HG03175 (cell line): ENCODE results near the gene HBG1.

ENCODE experiments used
- ATAC-seq: cut with Tn5 transposase; IDR thresholded peaks from one replicate; pipeline ENCODE4 v1.9.1; 2021; ENCODE audit warnings: mild to moderate bottlenecking, moderate library complexity; ENCODE audit not compliant: unreplicated experiment

Gene HBG1

DNA sequence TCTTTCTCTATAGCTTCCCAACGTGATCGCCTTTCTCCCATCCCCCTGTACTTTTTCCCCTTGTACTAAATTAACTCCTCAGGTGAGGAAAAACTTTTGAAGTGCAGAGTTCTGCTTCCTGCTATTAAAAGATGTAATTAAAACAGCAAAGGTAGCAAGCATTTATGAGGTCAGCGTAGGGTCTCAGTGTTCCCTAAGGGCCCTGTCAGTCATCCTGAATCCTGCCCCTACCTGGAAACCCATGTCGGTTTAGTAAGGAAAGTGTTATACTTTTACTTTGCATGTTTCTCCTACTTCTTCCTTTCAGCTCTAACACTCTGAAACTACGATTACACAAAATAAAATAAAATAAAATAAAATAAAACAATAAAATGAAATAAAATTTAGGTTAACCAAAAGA lies 21.5 kb downstream of the HBG1 start:
- ATAC-seq, result no peak

DNA sequence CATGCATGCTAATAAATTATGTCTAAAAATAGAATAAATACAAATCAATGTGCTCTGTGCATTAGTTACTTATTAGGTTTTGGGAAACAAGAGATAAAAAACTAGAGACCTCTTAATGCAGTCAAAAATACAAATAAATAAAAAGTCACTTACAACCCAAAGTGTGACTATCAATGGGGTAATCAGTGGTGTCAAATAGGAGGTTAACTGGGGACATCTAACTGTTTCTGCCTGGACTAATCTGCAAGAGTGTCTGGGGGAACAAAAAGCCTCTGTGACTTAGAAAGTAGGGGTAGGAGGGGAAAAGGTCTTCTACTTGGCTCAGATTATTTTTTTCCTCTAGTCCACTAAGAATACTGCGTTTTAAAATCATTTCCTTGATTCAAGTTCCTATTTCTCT lies 22.0 kb downstream of the HBG1 start:
- ATAC-seq, result no peak

GRCh38 chr11:5226732-5227310 lies 22.8 kb downstream of the HBG1 start, which contains the start of gene HBB:
HBB (minus strand) TSS chr11:5227071; CDS start chr11:5227021, 50 bp downstream.
- ATAC-seq, result no peak

DNA sequence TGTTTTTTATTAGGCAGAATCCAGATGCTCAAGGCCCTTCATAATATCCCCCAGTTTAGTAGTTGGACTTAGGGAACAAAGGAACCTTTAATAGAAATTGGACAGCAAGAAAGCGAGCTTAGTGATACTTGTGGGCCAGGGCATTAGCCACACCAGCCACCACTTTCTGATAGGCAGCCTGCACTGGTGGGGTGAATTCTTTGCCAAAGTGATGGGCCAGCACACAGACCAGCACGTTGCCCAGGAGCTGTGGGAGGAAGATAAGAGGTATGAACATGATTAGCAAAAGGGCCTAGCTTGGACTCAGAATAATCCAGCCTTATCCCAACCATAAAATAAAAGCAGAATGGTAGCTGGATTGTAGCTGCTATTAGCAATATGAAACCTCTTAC lies 24.2 kb downstream of the HBG1 start:
- ATAC-seq, result no peak

- ATAC-seq, result no peak
Measured at GRCh38 chr11:5224538-5225479, 24.8 kb downstream of the HBG1 start.

GRCh38 chr11:5223686-5224085 lies 26.0 kb downstream of the HBG1 start:
- ATAC-seq, result no peak

DNA sequence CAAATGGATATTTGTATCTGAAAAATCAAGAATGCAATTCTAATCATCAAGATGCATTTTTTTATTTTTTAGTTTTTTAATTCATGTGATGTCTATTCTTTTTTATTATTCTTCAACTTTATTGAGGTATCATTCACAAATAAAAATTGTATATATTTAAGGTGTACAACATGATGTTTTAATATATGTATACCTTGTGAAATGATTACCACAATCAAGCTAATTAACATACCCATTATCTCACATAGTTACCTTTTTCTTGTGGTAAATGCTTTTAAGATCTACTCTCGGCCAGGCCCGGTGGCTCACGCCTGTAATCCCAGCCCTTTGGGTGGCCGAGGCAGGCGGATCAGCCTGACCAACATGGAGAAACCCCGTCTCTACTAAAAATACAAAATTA lies 26.5 kb downstream of the HBG1 start:
- ATAC-seq, result no peak

DNA sequence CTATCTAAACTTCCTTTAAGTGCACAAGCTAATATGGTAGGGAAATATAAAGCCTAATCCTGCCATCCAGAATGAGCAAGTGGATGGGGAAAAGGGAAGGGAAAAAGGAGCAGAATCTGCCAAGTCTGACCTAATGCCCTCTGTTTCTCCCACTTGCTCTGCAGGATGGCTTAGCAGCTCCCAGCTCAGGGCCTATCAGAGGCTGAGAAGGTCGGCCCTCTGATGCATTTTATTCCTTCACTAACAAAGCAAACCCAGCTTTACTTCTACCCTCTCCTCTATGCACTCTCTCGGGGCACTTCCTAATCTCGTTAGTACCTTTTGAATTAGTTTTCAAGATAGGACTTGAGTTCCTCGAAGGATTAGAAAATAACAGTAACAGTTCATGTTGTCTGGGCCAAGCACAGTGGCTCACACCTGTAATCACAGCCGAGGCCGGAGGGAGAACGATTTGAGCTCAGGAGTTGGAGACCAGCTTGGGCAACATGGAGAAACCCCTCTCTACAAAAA lies 39.2 kb downstream of the HBG1 start:
- ATAC-seq, result no peak

DNA sequence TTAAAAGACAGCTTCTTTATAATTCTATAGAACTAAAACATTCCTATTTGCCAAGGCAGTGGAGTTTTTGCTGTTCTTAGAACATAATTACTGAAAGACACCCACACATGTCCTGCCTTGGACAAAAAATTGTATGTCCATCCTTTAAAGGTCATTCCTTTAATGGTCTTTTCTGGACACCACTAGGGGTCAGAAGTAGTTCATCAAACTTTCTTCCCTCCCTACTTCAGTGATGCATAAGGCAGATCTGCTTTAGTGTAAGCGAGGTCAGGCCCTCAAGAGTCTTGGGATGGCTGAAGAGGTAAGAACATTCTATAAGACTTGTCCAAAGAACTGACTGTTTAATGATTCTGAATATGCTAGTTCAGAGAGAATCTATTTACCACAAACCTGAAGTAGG lies 44.9 kb downstream of the HBG1 start:
- peak; percentile 80 for ATAC-seq

DNA sequence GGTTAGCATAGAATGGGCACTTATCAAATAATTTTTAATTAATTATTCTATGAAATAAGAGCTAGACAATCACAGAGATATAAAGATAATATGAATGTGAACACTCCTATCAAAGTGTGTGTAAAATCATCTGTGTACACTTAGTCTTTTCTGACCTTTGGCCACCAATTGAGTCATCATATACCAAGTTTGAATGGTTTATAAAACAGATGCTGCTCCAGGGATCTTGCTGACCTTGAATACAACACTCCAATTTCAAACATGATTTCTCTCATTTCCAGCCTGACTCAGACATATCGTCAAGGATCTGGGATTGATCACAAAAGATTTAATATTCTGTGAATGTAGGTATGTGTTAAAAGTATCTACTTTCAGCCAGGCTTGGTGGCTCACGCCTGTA lies 46.3 kb downstream of the HBG1 start:
- ATAC-seq, result no peak

- ATAC-seq, result no peak
Measured at GRCh38 chr11:5200582-5200981, 49.1 kb downstream of the HBG1 start, which contains the start of gene OR51V1. OR51V1 (minus strand) TSS chr11:5200682; CDS start chr11:5200682, 0 bp downstream.

- no peak for ATAC-seq
Measured at GRCh38 chr11:5198285-5198684, 51.4 kb downstream of the HBG1 start.
